H1 (cell line): ENCODE data around the gene MIXL1. TPM values are rescaled to one million over a fixed set of nuclear protein-coding genes. Genes with fewer than 3 reads are reported as not detected.

Experiments used
- CTCF ChIA-PET: fragments of 300-600 bp; sonication (Branson Sonifier 250); formaldehyde crosslinking; loops from one replicate; lab custom pipeline; 2021; ENCODE audit not compliant: partially characterized antibody; lab: Charles Lee
- POLR2A ChIA-PET: fragments of 300-600 bp; sonication (Branson Sonifier 250); formaldehyde crosslinking; loops from one replicate; lab custom pipeline; 2021; ENCODE audit warnings: inconsistent platforms; ENCODE audit not compliant: partially characterized antibody; lab: Charles Lee
- DNase-seq, 2 experiments: peaks; one replicate each; pipeline versions ENCODE4 v3.0.0 to v3.0.0-alpha.2; 2010 to 2022; ENCODE audit warnings: low spot score in 2 of 2, low read depth in 1 of 2, mixed read lengths in 1 of 2
- FAIRE-seq: peaks from 2 replicates; lab custom pipeline; 2011; peaks lifted over from hg19 to GRCh38; lab: Jason Lieb, UNC
- H2AFZ ChIP-seq: 2 replicates; pipeline ENCODE4 v1.8.1; 2012; ENCODE audit warnings: low read length, inconsistent platforms
- H2AK5ac ChIP-seq: 2 replicates; pipeline ENCODE4 v1.6.1; 2013; ENCODE audit warnings: low read depth, low read length
- H2BK120ac ChIP-seq: replicated peaks from 2 replicates; pipeline ENCODE3; 2013; ENCODE audit warnings: low read depth, low read length, inconsistent platforms
- H2BK12ac ChIP-seq: 2 replicates; pipeline ENCODE4 v1.6.1; 2013; ENCODE audit warnings: low read depth, low read length
- H2BK15ac ChIP-seq: 2 replicates; pipeline ENCODE4 v1.6.1; 2013; ENCODE audit warnings: low read length
- H2BK20ac ChIP-seq: 2 replicates; pipeline ENCODE4 v1.6.1; 2013; ENCODE audit warnings: low read length
- H2BK5ac ChIP-seq: 2 replicates; pipeline ENCODE4 v1.6.1; 2013; ENCODE audit warnings: low read depth, low read length
- H3K14ac ChIP-seq: 2 replicates; pipeline ENCODE4 v1.6.1; 2013; ENCODE audit warnings: inconsistent platforms; ENCODE audit not compliant: insufficient read length
- H3K18ac ChIP-seq: 2 replicates; pipeline ENCODE4 v1.6.1; 2013; ENCODE audit warnings: low read length; ENCODE audit errors: extremely low read depth
- H3K23ac ChIP-seq: 2 replicates; pipeline ENCODE4 v1.6.1; 2013; ENCODE audit warnings: inconsistent platforms; ENCODE audit not compliant: insufficient read length
- H3K23me2 ChIP-seq: 2 replicates; pipeline ENCODE4 v1.6.1; 2013; ENCODE audit warnings: low read depth, low read length
- H3K27ac ChIP-seq: 2 replicates; pipeline ENCODE4 v1.6.1; 2011; ENCODE audit warnings: low read depth, low read length, inconsistent platforms
- H3K27me3 ChIP-seq, 4 experiments: replicated peaks in 1 of 4; 1 replicate in 1 of 4; 2 replicates in 3 of 4; pipeline versions ENCODE4 v1.6.1 to v1.8.1; 2011 to 2013; ENCODE audit warnings: low read length in 3 of 4, mild to moderate bottlenecking in 3 of 4, inconsistent platforms in 2 of 4, mixed read lengths in 2 of 4, moderate library complexity in 1 of 4; ENCODE audit not compliant: control insufficient read depth in 3 of 4, insufficient read depth in 3 of 4; ENCODE audit errors: extremely low read depth in 1 of 4
- H3K36me3 ChIP-seq, 4 experiments: 2 replicates each; pipeline versions ENCODE4 v1.6.1 to v1.8.1; 2011 to 2013; ENCODE audit warnings: mild to moderate bottlenecking in 4 of 4, low read length in 3 of 4, moderate library complexity in 2 of 4, control low read depth in 1 of 4, inconsistent platforms in 1 of 4; ENCODE audit not compliant: insufficient read depth in 4 of 4, control insufficient read depth in 2 of 4
- H3K4ac ChIP-seq: replicated peaks from 2 replicates; pipeline ENCODE3; 2013; ENCODE audit warnings: low read length, low read depth, mixed read lengths, inconsistent platforms; ENCODE audit not compliant: insufficient read length
- H3K4me1 ChIP-seq, 4 experiments: replicated peaks in 1 of 4; 1 replicate in 1 of 4; 2 replicates in 3 of 4; pipeline versions ENCODE4 v1.6.1 to v1.8.1; 2011 to 2013; ENCODE audit warnings: low read length in 3 of 4, inconsistent platforms in 2 of 4, mixed read lengths in 1 of 4; ENCODE audit not compliant: insufficient read depth in 4 of 4, control insufficient read depth in 3 of 4
- H3K4me2 ChIP-seq, 2 experiments: 2 replicates each; pipeline versions ENCODE4 v1.6.1 to v1.8.1; 2011 to 2013; ENCODE audit warnings: low read depth in 2 of 2, low read length in 2 of 2, control low read depth in 1 of 2, inconsistent platforms in 1 of 2, mild to moderate bottlenecking in 1 of 2; ENCODE audit not compliant: insufficient read depth in 1 of 2
- H3K4me3 ChIP-seq, 4 experiments: fragments of 200-600, 300-600 bp in 1 of 4; sonication (generic), shearing (Covaris generic), sonication (Bioruptor Twin) in 1 of 4; 2 replicates each; pipeline versions ENCODE4 v1.5.1 to v1.8.1; 2011 to 2016; ENCODE audit warnings: low read length in 4 of 4, low read depth in 3 of 4, control low read depth in 2 of 4, inconsistent platforms in 2 of 4, mild to moderate bottlenecking in 2 of 4, mixed read lengths in 1 of 4, moderate library complexity in 1 of 4; ENCODE audit not compliant: insufficient read depth in 2 of 4; ENCODE audit errors: extremely low read depth in 1 of 4
- H3K56ac ChIP-seq: replicated peaks from 2 replicates; pipeline ENCODE3; 2013; ENCODE audit warnings: low read depth, mild to moderate bottlenecking, mixed read lengths, low read length, inconsistent platforms; ENCODE audit not compliant: insufficient read length
- H3K79me1 ChIP-seq: 2 replicates; pipeline ENCODE4 v1.6.1; 2013; ENCODE audit warnings: low read depth, low read length, control low read depth
- H3K79me2 ChIP-seq, 2 experiments: 2 replicates each; pipeline versions ENCODE4 v1.6.1 to v1.8.1; 2012 to 2013; ENCODE audit warnings: low read length in 2 of 2, mild to moderate bottlenecking in 2 of 2, inconsistent platforms in 1 of 2; ENCODE audit not compliant: insufficient read depth in 2 of 2, control insufficient read depth in 1 of 2
- H3K9ac ChIP-seq, 4 experiments: replicated peaks in 1 of 4; 1 replicate in 1 of 4; 2 replicates in 3 of 4; pipeline versions ENCODE4 v1.6.1 to v1.8.1; 2011 to 2013; ENCODE audit warnings: low read depth in 3 of 4, low read length in 3 of 4, control low read depth in 2 of 4, mild to moderate bottlenecking in 2 of 4, moderate library complexity in 2 of 4, inconsistent platforms in 1 of 4; ENCODE audit errors: extremely low read depth in 1 of 4
- H3K9me3 ChIP-seq, 2 experiments: 2 replicates each; pipeline versions ENCODE4 v1.6.1 to v1.8.1; 2012 to 2013; ENCODE audit warnings: mild to moderate bottlenecking in 2 of 2, moderate library complexity in 2 of 2, control low read depth in 1 of 2, inconsistent platforms in 1 of 2, low read depth in 1 of 2, low read length in 1 of 2, mixed read lengths in 1 of 2; ENCODE audit not compliant: insufficient read depth in 2 of 2
- H4K20me1 ChIP-seq, 2 experiments: replicated peaks in 1 of 2; 2 replicates each; pipeline versions ENCODE3 to v1.8.1; 2011 to 2013; ENCODE audit warnings: inconsistent platforms in 2 of 2, low read length in 2 of 2, mild to moderate bottlenecking in 1 of 2; ENCODE audit not compliant: insufficient read depth in 2 of 2, control insufficient read depth in 1 of 2
- H4K5ac ChIP-seq: 2 replicates; pipeline ENCODE4 v1.6.1; 2013; ENCODE audit warnings: low read length, low read depth, mixed read lengths, inconsistent platforms; ENCODE audit not compliant: insufficient read length
- H4K8ac ChIP-seq: 2 replicates; pipeline ENCODE4 v1.8.0; 2013; ENCODE audit warnings: mild to moderate bottlenecking, moderate library complexity, low read length, inconsistent platforms; ENCODE audit not compliant: insufficient read depth; ENCODE audit errors: extremely low read depth
- H4K91ac ChIP-seq: replicated peaks from 2 replicates; pipeline ENCODE3; 2013; ENCODE audit warnings: low read length, mixed read lengths, inconsistent platforms; ENCODE audit not compliant: insufficient read length
- ASH2L ChIP-seq: fragments of 200-600, 300-600 bp; sonication (generic); IDR thresholded peaks from one replicate; pipeline ENCODE4 v1.7.1; 2017; ENCODE audit warnings: low read length
- BACH1 ChIP-seq: IDR thresholded peaks from 2 replicates; pipeline ENCODE4 v1.6.1; 2012; ENCODE audit warnings: low read length, improper control_type of control experiment
- BCL11A ChIP-seq, 2 experiments: IDR thresholded peaks; one replicate each; pipeline ENCODE4 v1.6.1; 2011; ENCODE audit warnings: low read depth in 2 of 2, low read length in 2 of 2, mild to moderate bottlenecking in 2 of 2
- CEBPB ChIP-seq: IDR thresholded peaks from 2 replicates; pipeline ENCODE4 v1.6.1; 2012; ENCODE audit warnings: low read depth, low read length
- CHD2 ChIP-seq: IDR thresholded peaks from 2 replicates; pipeline ENCODE4 v1.6.1; 2012; ENCODE audit warnings: low read length, improper control_type of control experiment
- JUND ChIP-seq: IDR thresholded peaks from 2 replicates; pipeline ENCODE4 v1.6.1; 2011; ENCODE audit warnings: mild to moderate bottlenecking, improper control_type of control experiment, low read length
- KDM4A ChIP-seq: IDR thresholded peaks from one replicate; pipeline ENCODE4 v1.7.1; 2012; ENCODE audit warnings: low read depth, mild to moderate bottlenecking, moderate library complexity, low read length, inconsistent platforms; ENCODE audit not compliant: severe bottlenecking
- NRF1 ChIP-seq: IDR thresholded peaks from 2 replicates; pipeline ENCODE4 v1.6.1; 2011; ENCODE audit warnings: mild to moderate bottlenecking, low read depth, low read length, improper control_type of control experiment
- RAD21 ChIP-seq, 2 experiments: IDR thresholded peaks in 1 of 2; conservative IDR thresholded peaks in 1 of 2; 2 replicates each; pipeline ENCODE4 v1.6.1; 2011; ENCODE audit warnings: low read depth in 2 of 2, low read length in 2 of 2, improper control_type of control experiment in 1 of 2, inconsistent platforms in 1 of 2, mild to moderate bottlenecking in 1 of 2, moderate library complexity in 1 of 2
- RBBP5 ChIP-seq: IDR thresholded peaks from 2 replicates; pipeline ENCODE4 v1.7.1; 2012; ENCODE audit warnings: low read depth, mild to moderate bottlenecking, inconsistent platforms, low read length, moderate library complexity, borderline replicate concordance
- SP2 ChIP-seq: IDR thresholded peaks from 2 replicates; pipeline ENCODE4 v1.6.1; 2012; ENCODE audit warnings: mild to moderate bottlenecking, low read length, inconsistent platforms
- TBP ChIP-seq: IDR thresholded peaks from 2 replicates; pipeline ENCODE4 v1.6.1; 2011; ENCODE audit warnings: low read depth, low read length, improper control_type of control experiment
- WGBS, 2 experiments: shearing (Covaris generic) in 1 of 2; methylation state at CpG; one replicate each; pipeline versions ENCODE4 v1.1.6 to v1.1.7; 2013 to 2015; ENCODE audit warnings: low lambda C conversion rate in 2 of 2, mixed read lengths in 2 of 2, inconsistent platforms in 1 of 2, low coverage in 1 of 2, missing lambda C conversion rate in 1 of 2; ENCODE audit not compliant: insufficient replicate concordance in 2 of 2, insufficient coverage in 1 of 2, insufficient read length in 1 of 2; ENCODE audit errors: extremely low coverage in 1 of 2, missing lambda C conversion rate in 1 of 2; 5-methylcytosine and 5-hydroxymethylcytosine counted together
- polyA plus RNA-seq, 7 experiments: library from polyadenylated mRNA; depleted of rRNA in 3 of 7; stranded (reverse) in 5 of 7; unstranded in 2 of 7; fragments of >200 nt in 5 of 7; fragments of 200-250 nt in 2 of 7; gene quantifications; 1 replicate in 5 of 7; 2 replicates in 1 of 7; 4 replicates in 1 of 7; pipeline versions ENCODE4 v1.2.1 to v1.2.3, GENCODE V29; 2011 to 2013; ENCODE audit warnings: missing spikeins in 2 of 7, mixed read lengths in 2 of 7
- total RNA-seq: library from RNA; stranded (reverse); fragmentation: NEBNext Ultra II Directional; extraction: Animal tissue kit (Norgen Biotek cat#: 25700); gene quantifications from 2 replicates; pipeline ENCODE4 v1.2.1, GENCODE V29; 2021

MIXL1 gene
- total and polyA plus RNA-seq, 2 of the 8 experiments (the other 6 are each of a cell fraction or from before 2014, with no cell fraction given) = 1.5 to 1.8 TPM

DNA sequence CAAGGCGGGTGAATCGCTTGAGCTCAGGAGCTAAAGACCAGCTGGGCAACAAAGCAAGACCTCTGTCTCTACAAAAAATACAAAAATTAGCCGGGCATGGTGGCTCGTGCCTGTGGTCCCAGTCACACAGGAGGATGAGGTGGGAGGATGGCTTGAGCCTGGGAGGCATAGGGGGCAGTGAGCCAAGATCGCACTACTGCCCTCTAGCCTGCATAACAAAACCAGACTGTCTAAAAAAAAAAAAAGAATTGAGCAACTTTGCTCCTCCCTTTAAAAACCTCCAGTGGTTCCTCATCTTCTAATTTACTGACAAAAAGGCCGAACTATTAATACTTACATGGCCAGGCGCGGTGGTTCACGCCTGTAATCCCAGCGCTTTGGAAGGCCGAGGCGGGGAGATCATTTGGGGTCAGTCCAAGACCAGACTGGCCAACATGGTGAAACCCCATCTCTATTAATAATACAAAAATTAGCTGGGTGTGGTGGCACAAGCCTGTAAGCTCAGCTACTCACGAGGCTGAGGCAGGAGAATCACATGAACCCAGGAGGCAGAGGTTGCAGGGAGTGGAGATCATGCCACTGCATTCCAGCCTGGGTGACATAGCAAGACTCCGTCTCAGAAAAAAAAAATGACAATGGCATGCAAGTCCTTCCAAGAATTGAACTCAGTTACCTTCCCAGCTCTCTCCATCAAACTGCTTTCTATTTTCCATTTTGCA lies 41.3 kb upstream of the MIXL1 start:
- Histone ChIP-seq H2AK5ac (no peak overlapping the region), H2BK12ac (no peak overlapping the region), H2BK15ac (no peak overlapping the region), H3K79me1 (peaks cover 6% of the 10 kb centered on the region), H3K4me2 (no peak overlapping the region), H3K79me2 (peaks cover 3 to 80% of the 10 kb centered on the region in 2 experiments; a peak in 3 of 4 replicates), H3K18ac (no peak overlapping the region), H3K9ac (no peak overlapping the region), H3K9me3 (no peaks in the 10 kb centered on the region), H3K14ac (no peak overlapping the region), H3K23ac (no peak overlapping the region), H3K4me1 (peaks cover 0 to 4% (median 3%) of the 10 kb centered on the region in 4 experiments; a peak in 3 of 7 replicates), H2BK120ac (no peak overlapping the region), H3K4ac (no peak overlapping the region), H3K4me3 (no peak overlapping the region), H4K8ac (no peak overlapping the region), H3K36me3 (peaks cover 0 to 14% (median 0%) of the 10 kb centered on the region in 4 experiments; a peak in 3 of 8 replicates), H3K23me2 (no peaks in the 10 kb centered on the region; the same call in 1 of the 2 replicates), H3K56ac (no peak overlapping the region), H3K27ac (no peak overlapping the region), H2BK5ac (no peak overlapping the region), H3K27me3 (no peaks in the 10 kb centered on the region), H4K20me1 (peaks cover 0 to 3% of the 10 kb centered on the region in 2 experiments), H2AFZ (no peak overlapping the region), H4K5ac (no peak overlapping the region), H4K91ac (no peak overlapping the region), H2BK20ac (no peak overlapping the region)
- CTCF ChIA-PET = interaction anchor here (0.6 to 3.6 kb wide), 20 partner anchors 10 to 721 kb away, joined by 3 to 33 read pairs (median 5); no protein-coding TSS in a partner anchor
- POLR2A ChIA-PET = no interaction called here
- DNase-seq = no peak
- WGBS, 2 experiments = 91% methylated on average over 14 of the region's 14 CpGs; no CpG with 5 or more reads in 1 of the 2 experiments
- no peak for FAIRE-seq
- no peak for TF ChIP-seq NRF1
- peak; percentile 45; the same call in 1 of the 2 replicates for TF ChIP-seq CEBPB
- no peak for TF ChIP-seq ASH2L
- TF ChIP-seq KDM4A = no peak
- no peak for TF ChIP-seq JUND
- TF ChIP-seq TBP = no peak
- TF ChIP-seq CHD2 = no peak
- no peak for TF ChIP-seq RBBP5
- no peak for TF ChIP-seq BCL11A (IDR thresholded peaks at IDR 0.05; ENCODE audit: low read depth in 2 of 2, low read length in 2 of 2)
- no peak for TF ChIP-seq BACH1
- no peak for TF ChIP-seq SP2
- TF ChIP-seq RAD21 (IDR thresholded peaks at IDR 0.05 in 1 of 2, conservative IDR thresholded peaks at IDR 0.05 in 1 of 2; ENCODE audit: low read depth in 2 of 2, low read length in 2 of 2) = peak in 1 of 2 experiments; percentile 14; a peak in 1 of 4 replicates
